HG03039 (cell line): ENCODE results near the gene ZNF502.
"Not testable (repeated sequence)": the region's sequence is repeated elsewhere in the genome, so short reads cannot be mapped to it uniquely, and the experiment has no call there.

ENCODE experiments used
- ATAC-seq: cut with Tn5 transposase; IDR thresholded peaks from one replicate; pipeline ENCODE4 v1.9.1; 2021; ENCODE audit warnings: mild to moderate bottlenecking, moderate library complexity; ENCODE audit not compliant: unreplicated experiment

ZNF502 gene

DNA sequence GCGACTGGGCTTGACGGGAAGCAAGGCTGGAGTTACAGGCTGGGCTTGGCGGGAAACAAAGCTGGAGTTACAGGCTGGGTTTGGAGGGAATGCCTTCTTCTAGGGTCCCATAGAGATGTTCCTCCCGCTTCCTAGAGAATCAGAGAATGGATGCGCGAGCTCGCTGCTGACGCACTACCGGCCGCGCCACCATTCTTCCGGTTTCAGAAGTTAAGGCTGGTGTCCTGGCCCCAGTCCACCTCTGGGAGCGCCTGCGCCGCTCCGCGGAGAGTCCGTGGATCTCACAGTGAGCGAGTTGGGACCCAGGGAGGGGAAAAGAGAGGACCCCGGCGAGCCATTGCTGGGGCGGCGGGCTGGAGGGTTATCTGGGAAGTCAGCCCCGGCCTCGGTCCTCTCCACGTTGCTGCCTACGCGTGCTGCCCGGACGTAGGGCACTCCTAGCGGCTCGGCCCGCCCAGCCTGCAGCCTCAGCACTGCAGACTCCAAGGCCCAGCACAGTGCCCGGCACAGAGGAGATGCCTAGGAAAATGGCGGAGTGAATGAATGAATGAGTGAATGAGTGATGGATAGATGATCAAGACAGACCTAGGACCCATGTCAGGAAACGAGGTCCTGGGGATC, at the start of gene ZNF502:
TSS of gene ZNF502 (plus strand) at position 206 of the 621 bp plus-strand sequence. CDS start 7,602 bp downstream, outside the sequence.
- ATAC-seq, result no peak

DNA sequence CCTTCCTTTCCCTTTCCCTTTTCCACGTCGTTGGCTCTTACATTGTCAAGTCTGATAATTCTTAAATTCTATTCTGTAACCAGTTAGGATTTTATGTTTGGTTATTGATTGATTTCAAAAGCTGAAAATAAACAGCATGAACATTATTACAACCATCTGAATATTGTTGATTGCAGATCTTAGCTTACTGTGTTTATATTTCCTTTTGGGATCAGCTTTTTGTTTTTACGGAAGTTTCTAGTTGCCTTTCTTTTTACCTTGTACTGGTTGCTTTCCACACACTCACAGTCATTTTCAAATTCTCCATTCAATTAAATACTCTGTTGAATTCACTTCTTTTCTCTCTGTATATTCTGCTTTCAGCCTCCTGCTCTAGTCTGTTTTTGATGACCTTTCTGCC, 47.3 kb upstream of the ZNF502 start:
- ATAC-seq, result no peak

DNA sequence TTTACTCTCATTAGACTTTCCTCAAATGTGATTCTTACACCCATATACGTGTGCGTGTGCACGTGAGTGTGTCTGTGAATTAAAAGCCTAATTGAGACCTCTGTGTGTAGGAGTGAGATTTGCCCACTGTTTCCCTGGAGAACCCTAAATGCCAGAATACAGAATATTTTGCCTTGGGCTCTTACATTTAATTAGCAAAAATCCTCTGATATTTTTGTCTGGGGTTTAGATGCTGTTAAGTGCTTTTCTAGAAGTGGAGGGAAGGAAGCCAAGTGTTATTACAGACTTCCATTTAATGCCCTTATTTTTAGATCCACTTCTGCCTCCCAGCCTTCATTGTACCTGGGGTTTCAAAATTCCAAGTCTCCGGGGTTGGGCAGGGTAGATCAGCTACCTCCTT, 46.1 kb upstream of the ZNF502 start:
- ATAC-seq, result no peak

DNA sequence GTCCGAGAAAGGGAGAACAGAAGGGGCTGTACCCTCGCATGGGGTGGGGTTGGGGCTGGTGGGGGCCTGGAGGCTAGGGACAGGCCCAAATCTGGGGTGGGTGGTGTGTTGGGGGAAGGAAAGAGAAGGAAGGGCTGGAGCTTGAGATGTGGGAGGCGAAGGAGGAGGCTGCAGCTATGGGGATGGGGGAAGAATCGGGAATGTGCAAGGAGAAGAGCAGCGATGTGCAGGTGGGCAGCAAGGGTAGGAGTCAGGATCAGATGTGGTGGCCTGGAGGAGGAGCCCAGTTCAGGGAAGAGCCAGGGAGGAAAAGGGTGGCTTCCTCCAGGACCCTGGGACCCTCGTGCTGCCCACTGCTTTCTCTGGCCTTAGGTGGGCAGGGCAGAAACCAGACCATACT, 42.7 kb upstream of the ZNF502 start:
- ATAC-seq, result no peak

DNA sequence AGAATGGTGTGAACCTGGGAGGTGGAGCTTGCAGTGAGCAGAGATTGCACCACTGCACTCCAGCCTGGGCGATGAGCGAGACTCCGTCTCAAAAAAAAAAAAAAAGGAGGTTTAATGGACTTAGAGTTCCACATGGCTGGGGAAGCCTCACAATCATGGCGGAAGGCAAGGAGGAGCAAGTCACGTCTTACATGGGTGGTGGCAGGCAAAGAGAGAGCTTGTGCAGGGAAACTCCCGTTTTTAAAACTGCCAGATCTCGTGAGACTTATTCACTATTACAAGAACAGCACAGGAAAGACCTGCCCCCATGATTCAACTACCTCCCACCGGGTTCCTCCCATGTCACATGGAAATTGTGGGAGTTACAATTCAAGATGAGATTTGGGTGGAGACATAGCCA, 39.0 kb upstream of the ZNF502 start:
- ATAC-seq, result not testable (repeated sequence)

DNA sequence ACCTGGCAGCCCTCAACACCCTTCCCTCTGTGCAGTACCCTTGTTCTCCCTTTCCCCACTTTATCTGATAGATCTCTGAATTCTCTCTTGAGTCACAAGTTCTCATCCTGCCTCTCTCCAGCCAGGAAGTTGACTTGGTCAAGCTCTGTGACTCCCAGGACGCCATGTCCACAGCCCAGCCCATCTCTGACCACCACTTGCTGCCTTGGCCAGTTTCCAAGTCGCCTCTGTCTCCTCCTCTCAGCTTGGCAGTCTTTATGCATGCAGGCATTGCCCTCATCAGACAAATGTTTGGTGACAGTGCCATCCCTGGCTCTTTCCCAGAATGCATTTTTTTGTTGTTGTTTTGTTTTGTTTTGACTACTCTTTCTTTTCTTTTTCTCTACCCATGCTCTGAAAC, 38.2 kb upstream of the ZNF502 start:
- ATAC-seq, result no peak

DNA sequence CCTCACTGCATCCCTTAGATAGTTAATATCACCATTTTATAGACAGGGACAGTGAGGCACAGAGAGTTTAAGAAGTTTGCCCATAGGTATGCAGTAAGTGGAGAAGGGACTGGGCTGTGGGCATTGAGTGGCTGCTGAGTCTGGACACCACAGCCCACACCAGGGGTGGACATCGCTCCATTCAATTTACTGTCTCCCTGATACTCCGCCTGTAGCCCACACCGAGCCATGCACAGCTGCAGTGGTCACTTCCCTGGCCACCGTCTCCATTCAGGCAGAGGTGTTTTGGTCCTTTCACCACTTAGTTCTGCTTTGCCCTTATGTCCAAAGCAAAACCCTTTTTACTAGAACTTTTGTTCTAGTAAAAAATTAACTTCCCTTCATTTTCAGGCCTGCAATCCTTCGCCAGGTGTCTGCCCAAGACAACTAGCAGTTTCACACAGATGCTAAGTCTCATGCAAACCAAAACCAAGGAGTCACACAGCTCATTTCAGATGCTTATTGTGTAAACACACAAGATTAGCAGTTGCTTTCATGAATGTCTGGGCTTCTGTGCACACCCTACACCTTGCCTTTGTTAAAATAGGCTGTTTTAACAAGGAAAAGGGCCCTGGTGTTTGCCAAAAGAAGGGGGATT, 33.9 kb upstream of the ZNF502 start:
- no peak for ATAC-seq

DNA sequence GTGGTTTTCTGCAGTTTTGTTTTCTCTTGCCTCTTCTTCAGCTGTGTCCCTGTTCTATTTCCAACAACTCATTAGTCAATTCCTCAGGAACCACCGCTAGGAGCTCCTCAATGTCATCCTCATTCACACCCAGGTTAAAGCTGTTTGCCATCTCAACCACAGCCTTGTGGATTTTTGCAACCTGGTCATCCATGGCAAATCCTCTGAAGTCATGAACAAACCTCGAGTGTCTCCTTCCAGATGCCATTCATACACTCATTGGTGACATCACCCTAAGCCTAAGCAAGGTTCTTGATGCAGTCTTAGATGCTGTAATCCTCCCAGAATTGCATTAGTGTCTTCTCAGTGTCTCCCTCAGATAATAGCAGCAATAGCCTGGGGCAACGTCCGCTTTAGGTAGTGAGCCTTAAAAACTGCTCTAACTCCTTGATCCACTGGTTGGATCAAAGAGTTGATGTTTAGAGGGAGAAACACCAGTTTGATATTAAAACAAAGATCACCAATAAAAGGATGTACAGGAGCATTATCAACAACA, 31.5 kb upstream of the ZNF502 start:
- ATAC-seq, result no peak

DNA sequence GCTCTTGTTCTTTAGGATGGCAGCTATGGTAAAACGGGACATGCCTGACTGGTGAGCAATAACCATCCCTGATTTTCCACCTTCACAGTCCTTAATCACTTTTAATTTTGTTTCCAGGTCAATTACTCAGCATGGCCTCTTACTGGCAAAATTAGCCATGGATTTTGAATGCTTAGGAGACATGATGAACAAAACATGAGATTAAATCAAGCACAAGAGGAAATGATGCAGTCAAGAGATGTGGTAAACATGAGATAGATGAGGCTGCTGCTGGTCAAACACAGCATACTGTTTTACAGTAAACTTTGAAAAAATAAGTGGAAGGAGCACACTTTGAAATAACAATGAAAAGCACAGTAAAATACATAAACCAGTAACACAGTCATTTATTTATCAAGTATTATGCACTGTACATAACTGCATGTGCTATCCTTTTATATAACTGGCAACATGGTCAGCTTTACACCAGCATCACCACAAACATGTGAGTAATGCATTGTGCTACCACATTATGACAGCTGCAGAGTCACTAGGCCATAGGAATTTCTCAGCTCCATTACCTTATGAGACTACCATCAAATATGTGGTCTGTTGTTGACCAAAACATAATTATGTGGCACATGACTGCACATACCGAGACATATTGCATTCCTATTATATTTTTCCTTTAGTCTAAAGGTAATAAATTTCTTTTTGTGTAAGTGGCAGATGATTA, 30.1 kb upstream of the ZNF502 start:
- ATAC-seq, result no peak

DNA sequence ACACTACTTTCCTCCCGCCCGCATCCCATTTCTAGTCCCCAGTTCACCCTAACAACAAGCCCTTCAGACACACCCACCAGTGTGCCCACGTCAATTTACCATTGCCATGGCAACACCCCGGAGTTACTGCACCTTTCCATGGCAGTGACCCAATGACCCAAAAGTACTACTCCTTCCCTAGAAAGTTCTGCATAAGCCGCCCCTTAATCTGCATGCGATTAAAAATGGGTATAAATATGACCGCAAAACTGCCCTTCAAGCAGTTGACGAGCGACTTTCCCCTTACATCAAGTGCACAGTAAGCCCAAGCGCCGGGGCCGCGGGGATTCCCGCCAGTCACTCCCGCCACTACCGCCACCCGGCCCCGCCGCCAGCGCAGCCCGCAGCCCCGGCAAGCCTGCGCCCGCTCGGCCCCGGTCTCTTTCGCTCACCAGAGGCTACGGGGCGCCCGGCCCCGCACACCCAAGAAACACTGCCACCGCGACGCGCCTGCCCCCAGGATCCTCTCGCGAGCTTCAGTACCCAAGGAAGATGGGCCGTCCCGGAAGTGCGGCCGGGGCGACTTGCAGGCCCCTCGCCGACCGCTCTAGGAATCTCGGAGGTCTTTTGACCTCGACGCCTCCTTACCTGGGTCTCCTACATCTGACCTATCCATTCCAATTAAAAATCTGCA, 27.2 kb upstream of the ZNF502 start:
- ATAC-seq, result peak; percentile 81

DNA sequence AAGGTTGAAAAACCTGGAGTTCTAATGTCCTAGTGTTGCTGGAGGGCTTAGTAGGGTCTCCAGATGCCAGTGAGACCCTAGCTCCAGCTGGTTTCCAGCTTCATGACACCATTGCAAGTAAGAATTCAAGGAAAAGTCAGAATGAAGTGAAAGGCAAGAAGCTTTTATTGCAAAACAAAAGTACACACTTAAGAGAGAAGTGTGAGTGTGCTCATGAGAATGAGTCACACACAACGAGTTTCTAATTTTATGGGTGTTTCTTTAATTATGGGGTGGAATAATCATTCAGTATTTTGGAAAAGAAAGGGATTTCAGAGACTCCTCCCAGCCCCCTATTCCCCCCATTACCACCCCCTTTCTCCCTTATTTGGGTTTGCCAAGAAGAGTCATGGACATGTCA, 24.6 kb upstream of the ZNF502 start:
- ATAC-seq, result no peak

DNA sequence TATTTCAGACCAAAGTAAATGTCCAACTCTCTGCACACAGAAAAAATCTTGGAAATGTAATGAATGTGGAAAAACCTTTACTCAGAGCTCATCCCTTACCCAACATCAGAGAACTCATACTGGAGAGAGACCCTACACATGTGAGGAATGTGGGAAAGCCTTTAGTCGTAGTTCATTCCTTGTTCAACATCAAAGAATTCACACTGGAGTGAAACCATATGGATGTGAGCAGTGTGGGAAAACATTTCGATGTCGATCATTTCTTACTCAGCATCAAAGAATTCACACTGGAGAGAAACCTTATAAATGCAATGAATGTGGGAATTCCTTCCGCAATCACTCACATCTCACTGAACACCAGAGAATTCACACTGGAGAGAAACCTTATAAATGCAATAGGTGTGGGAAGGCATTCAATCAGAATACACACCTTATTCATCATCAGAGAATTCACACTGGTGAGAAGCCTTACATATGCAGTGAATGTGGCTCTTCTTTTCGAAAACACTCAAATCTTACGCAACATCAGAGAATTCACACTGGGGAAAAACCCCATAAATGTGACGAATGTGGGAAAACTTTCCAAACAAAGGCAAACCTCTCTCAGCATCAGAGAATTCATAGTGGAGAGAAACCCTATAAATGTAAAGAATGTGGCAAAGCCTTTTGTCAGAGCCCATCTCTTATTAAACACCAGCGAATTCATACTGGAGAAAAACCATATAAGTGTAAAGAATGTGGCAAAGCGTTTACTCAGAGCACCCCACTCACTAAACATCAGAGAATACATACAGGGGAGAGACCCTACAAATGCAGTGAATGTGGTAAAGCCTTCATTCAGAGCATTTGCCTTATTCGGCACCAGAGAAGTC, 9.0 kb downstream of the ZNF502 start:
- no peak for ATAC-seq

DNA sequence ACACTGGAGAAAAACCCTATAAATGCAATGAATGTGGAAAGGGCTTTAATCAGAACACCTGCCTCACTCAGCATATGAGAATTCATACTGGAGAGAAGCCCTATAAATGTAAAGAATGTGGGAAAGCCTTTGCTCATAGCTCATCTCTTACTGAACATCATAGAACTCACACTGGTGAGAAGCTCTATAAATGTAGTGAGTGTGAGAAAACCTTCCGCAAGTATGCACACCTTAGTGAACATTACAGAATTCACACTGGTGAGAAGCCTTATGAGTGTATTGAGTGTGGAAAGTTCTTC, 9.6 kb downstream of the ZNF502 start:
- no peak for ATAC-seq

DNA sequence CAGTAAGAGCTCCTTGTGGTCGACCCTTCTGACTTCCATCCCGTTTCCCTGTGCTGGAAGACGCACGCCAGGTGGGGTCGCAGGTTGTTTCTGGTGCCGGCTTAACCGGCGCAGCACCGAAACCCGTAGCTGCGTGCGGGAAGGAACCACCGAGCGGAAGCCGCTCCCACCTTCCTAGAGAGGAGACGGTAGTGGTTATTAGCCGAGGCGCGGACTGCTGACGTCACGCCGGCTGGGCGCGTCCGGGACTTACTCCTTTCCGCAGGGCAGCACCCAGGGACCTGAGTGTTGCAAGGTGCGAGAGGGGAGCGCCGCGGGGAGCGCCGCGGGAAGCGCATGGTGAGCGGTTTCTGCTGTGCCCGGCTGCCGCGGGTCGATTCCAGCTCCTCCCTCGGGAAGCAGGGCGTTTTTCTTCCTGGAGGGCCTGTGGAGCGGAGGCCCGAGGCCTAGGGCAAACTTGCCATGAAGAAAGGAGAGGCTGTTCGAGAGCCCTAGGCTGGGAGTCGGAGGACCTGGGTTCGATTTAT, 17.0 kb downstream of the ZNF502 start, which contains the start of gene ZNF501:
TSS of gene ZNF501 (plus strand) at position 252 of the 527 bp plus-strand sequence. CDS start 4,787 bp downstream, outside the sequence.
- no peak for ATAC-seq

DNA sequence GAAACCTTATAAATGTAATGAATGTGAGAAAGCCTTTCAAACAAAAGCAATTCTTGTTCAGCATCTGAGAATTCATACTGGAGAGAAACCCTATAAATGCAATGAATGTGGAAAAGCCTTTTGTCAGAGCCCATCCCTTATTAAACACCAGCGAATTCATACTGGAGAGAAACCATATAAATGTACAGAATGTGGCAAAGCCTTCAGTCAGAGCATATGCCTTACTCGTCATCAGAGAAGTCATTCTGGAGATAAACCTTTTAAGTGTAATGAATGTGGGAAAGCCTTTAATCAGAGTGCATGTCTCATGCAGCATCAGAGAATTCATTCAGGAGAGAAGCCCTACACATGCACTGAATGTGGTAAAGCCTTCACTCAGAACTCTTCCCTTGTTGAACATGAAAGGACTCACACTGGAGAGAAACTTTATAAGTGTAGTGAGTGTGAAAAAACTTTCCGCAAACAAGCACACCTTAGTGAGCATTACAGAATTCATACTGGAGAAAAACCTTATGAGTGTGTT, 22.2 kb downstream of the ZNF502 start:
- no peak for ATAC-seq

DNA sequence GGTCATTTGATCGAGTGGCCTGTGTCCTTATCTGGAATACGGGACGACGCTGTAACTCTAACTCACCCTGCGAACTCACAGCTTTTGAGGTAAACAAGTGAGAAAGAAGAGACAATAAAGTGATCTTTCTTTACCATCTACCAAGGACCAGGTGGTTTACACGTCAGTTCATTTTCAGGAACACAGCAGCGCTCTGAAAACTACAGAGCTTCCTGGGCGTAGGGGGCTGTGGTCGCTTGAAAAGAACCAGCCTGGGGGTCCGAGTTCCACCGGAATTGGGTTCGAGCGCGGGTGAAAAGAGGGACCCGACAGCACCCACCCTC, 48.6 kb downstream of the ZNF502 start:
- no peak for ATAC-seq

DNA sequence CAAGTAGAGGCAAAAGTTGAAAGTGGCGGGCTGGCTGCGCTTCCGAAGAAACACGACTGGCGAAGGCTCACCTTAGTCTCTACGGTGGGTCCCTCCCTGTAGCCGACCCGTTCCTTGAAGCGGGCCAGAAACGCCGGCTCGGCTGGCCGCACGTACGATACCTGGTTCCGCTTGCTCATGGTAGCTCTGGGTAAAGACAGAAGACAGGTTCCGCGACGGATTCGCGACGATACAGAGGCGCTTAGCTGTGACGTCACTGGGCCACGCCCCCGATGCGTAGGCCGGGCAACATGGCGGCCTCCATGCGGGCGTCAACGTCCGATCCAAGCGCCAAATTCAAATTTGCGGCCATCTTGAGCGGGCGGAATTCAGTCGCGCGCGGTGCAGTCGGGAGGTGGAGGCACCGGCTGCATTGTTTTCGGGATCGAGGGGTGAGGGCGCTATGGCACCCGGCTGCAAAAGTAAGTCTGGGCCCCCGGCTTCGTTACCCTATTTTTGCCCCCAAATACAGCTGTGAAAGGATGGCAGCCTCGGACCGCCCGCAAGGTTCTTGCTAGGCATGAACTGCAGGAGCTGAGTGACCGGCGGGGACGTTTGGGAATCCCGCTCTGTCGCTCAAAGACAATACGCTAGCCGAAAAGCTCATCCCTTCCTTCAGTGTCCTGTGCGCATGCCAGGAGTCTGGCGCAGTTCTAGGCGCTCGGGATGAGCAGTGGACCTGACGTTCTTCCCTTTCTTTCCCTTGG, 49.1 kb downstream of the ZNF502 start, which contains the start of the genes KIAA1143 and KIF15:
TSS of gene KIAA1143 (minus strand) at position 196 of the 746 bp plus-strand sequence. CDS start at position 179, 17 bp downstream.
TSS of gene KIF15 (plus strand) at position 371 of the 746 bp plus-strand sequence. CDS start at position 443, 72 bp downstream.
- ATAC-seq, result peak; percentile 86

DNA sequence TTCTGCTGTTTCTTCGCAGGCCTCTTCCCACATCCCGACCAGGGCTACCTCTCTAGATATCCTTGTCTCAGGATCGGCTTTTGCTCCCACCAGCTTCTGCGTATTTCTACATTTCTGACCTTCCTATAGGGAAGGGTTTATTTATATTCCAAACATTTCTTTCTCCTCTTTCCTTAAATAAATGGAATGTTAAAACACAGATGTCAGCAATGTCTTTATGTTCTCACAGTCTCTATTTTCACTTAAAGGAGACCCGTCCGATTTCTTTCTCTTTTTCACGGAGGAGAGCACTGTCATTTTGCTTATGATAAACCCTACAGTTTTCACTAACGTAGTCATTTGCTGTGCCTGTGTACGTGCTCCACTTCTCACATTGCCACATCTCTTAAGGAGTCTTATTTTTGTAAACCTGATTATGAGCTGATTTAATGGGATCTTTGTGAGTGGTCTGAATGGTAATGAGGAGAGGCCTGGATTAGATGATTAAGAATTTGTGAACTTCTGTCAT, 49.8 kb downstream of the ZNF502 start:
- no peak for ATAC-seq

DNA sequence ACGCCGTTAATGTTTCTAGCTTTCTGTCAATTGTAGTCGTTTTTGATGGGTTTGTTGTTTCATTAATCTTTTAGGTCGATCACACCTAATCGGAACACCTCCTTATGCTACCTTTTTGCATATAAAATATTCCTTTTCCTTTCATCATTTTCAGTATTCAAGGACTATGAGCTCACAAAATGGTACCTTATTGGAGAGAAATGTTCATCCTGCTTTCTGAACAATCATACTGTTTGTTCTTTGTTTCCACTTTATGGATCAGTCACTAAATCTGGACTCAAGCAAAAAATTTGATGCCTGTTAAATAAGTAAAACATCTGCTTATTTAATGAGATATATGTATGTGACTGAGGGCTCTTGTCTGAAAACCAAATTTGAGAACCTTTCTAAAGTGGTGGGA, 50.2 kb downstream of the ZNF502 start:
- no peak for ATAC-seq
